HepG2 (cell line): ENCODE results near the gene PURB. TPM values are rescaled to one million over a fixed set of nuclear protein-coding genes. Genes with fewer than 3 reads are reported as not detected.
"Not testable (repeated sequence)": the region's sequence is repeated elsewhere in the genome, so short reads cannot be mapped to it uniquely, and the experiment has no call there.

Experiments used
- ATAC-seq: fragments of 200-7000 bp; cut with Tn5 transposase; 3 replicates; pipeline ENCODE4 v1.9.1; 2020; ENCODE audit warnings: mild to moderate bottlenecking, moderate library complexity
- BruUV-seq: library from RNA; stranded (reverse); fragments of 400-500 nt; replicated peaks from 2 replicates; lab custom pipeline; 2021; lab: Mats Ljungman, UMichigan
- CTCF ChIA-PET: fragments of 300-600 bp; formaldehyde crosslinking; extraction: SDS; loops from one replicate; lab custom pipeline; 2021; ENCODE audit warnings: low total read pairs, inconsistent platforms, low intra/inter-chr PET ratio; lab: Yijun Ruan, JAX
- POLR2A ChIA-PET: fragments of 350-600 bp; sonication (Branson Sonifier 250); formaldehyde crosslinking; loops from one replicate; lab custom pipeline; 2020; ENCODE audit warnings: antibody characterized with exemption, inconsistent platforms; lab: Yijun Ruan, JAX
- DNase-seq: peaks from one replicate; pipeline ENCODE4 v3.0.0-alpha.2; 2015; ENCODE audit warnings: low spot score
- FAIRE-seq: peaks from 3 replicates; lab custom pipeline; 2011; peaks lifted over from hg19 to GRCh38; lab: Jason Lieb, UNC
- H2AFZ ChIP-seq: one replicate; pipeline ENCODE4 v1.6.1; 2011; ENCODE audit warnings: low read length, inconsistent platforms
- H3K27ac ChIP-seq: fragments of 300-600 bp; 3 replicates; pipeline ENCODE4 v1.8.0; 2011; ENCODE audit warnings: mixed run types, mild to moderate bottlenecking, mixed read lengths, low read length, inconsistent platforms; ENCODE audit not compliant: insufficient read depth; ENCODE audit errors: extremely low read length
- H3K27me3 ChIP-seq, 2 experiments: fragments of 200-600 bp in 1 of 2; 2 replicates in 1 of 2; 3 replicates in 1 of 2; pipeline versions ENCODE4 v1.6.0 to v1.8.0; 2011; ENCODE audit warnings: low read length in 2 of 2, mild to moderate bottlenecking in 2 of 2, moderate library complexity in 2 of 2, inconsistent platforms in 1 of 2; ENCODE audit not compliant: insufficient read depth in 2 of 2, control insufficient read depth in 1 of 2
- H3K36me3 ChIP-seq, 2 experiments: fragments of 200-600 bp in 1 of 2; replicated peaks in 1 of 2; 2 replicates in 1 of 2; 3 replicates in 1 of 2; pipeline versions ENCODE4 v1.5.1 to v1.8.0; 2011; ENCODE audit warnings: low read length in 2 of 2, inconsistent platforms in 1 of 2; ENCODE audit not compliant: insufficient read depth in 2 of 2, control insufficient read depth in 1 of 2
- H3K4me1 ChIP-seq: 2 replicates; pipeline ENCODE4 v1.5.1; 2012; ENCODE audit warnings: low read length, inconsistent platforms; ENCODE audit not compliant: insufficient read depth
- H3K4me2 ChIP-seq: 2 replicates; pipeline ENCODE4 v1.6.0; 2011; ENCODE audit warnings: low read depth, low read length, inconsistent platforms
- H3K4me3 ChIP-seq, 3 experiments: fragments of 200-600 bp in 1 of 3; sonication (generic), shearing (Covaris generic) in 1 of 3; replicated peaks in 1 of 3; 2 replicates each; pipeline ENCODE4 v1.5.1; 2011 to 2016; ENCODE audit warnings: low read length in 3 of 3, inconsistent platforms in 2 of 3, low read depth in 2 of 3, mild to moderate bottlenecking in 2 of 3, control low read depth in 1 of 3, mixed read lengths in 1 of 3; ENCODE audit not compliant: insufficient read depth in 1 of 3
- H3K79me2 ChIP-seq: one replicate; pipeline ENCODE4 v1.6.1; 2011; ENCODE audit warnings: low read length, inconsistent platforms; ENCODE audit not compliant: insufficient read depth
- H3K9ac ChIP-seq: 2 replicates; pipeline ENCODE4 v1.6.0; 2011; ENCODE audit warnings: mild to moderate bottlenecking, low read depth, low read length, inconsistent platforms; ENCODE audit not compliant: insufficient read depth
- H3K9me3 ChIP-seq: 2 replicates; pipeline ENCODE4 v1.5.1; 2012; ENCODE audit warnings: mild to moderate bottlenecking, low read length
- H4K20me1 ChIP-seq: 2 replicates; pipeline ENCODE4 v1.6.0; 2011; ENCODE audit warnings: inconsistent platforms, mild to moderate bottlenecking, low read length, moderate library complexity; ENCODE audit not compliant: insufficient read depth
- CEBPB ChIP-seq: IDR thresholded peaks from 2 replicates; pipeline ENCODE4 v1.6.1; 2011; ENCODE audit warnings: low read depth, low read length, improper control_type of control experiment, borderline replicate concordance
- ZBTB40 ChIP-seq, 2 experiments: fragments of 450-650 bp in 1 of 2; sonication (generic) in 1 of 2; formaldehyde crosslinking in 1 of 2; IDR thresholded peaks; 2 replicates each; pipeline versions ENCODE4 v1.6.1 to v1.8.0; 2016 to 2022; ENCODE audit warnings: antibody characterized with exemption in 1 of 2, mild to moderate bottlenecking in 1 of 2, missing genetic modification reagents in 1 of 2
- ZGPAT ChIP-seq: IDR thresholded peaks from 2 replicates; pipeline ENCODE4 v1.6.1; 2016; ENCODE audit warnings: mild to moderate bottlenecking
- ZNF569 ChIP-seq: sonication (generic); formaldehyde crosslinking; IDR thresholded peaks from 2 replicates; pipeline ENCODE4 v1.5.0; 2020; ENCODE audit warnings: mild to moderate bottlenecking, missing genetic modification reagents, moderate library complexity, borderline replicate concordance
- ZNF644 ChIP-seq: IDR thresholded peaks from 2 replicates; pipeline ENCODE4 v1.6.1; 2016; ENCODE audit warnings: low read depth
- ZNF660 ChIP-seq: sonication (generic); formaldehyde crosslinking; IDR thresholded peaks from 2 replicates; pipeline ENCODE4 v1.5.1; 2020; ENCODE audit warnings: mild to moderate bottlenecking, low read depth, missing genetic modification reagents, borderline replicate concordance
- ZNF747 ChIP-seq: sonication (generic); formaldehyde crosslinking; IDR thresholded peaks from 2 replicates; pipeline ENCODE4 v1.8.1; 2023; ENCODE audit warnings: missing genetic modification reagents, mild to moderate bottlenecking, borderline replicate concordance
- WGBS: methylation state at CpG from one replicate; pipeline ENCODE4 v1.1.6; 2017; ENCODE audit warnings: low lambda C conversion rate; 5-methylcytosine and 5-hydroxymethylcytosine counted together
- in situ Hi-C: cut with HindIII; loops from 2 replicates; pipeline ENCODE4 v1.10.0; 2017; ENCODE audit warnings: low pct_unique_long_range_greater_than_20kb; ENCODE audit not compliant: extremely low pct_ligation_motif_present
- intact Hi-C: fragments of 100-400 bp; cut with micrococcal nuclease; formaldehyde crosslinking; loops from one replicate; pipeline ENCODE4 v1.10.0; 2022; ENCODE audit not compliant: unreplicated experiment
- polyA plus RNA-seq, 8 experiments: library from polyadenylated mRNA; depleted of rRNA in 3 of 8; stranded (reverse) in 7 of 8; unstranded in 1 of 8; fragments of >200 nt; fragmentation: Illumina TruSeq in 4 of 8; extraction: Trizol in 4 of 8; gene quantifications; 2 replicates each; pipeline versions ENCODE4 v1.2.1 to v1.2.3, GENCODE V29; 2011 to 2016; ENCODE audit warnings: low read depth in 4 of 8, missing spikeins in 1 of 8, mixed read lengths in 1 of 8; ENCODE audit not compliant: insufficient read depth in 1 of 8
- total RNA-seq, 5 experiments: library from RNA; depleted of rRNA; stranded (reverse); fragments of >200 nt; fragmentation: Illumina TruSeq; extraction: Trizol; gene quantifications; 2 replicates each; pipeline ENCODE4 v1.2.3, GENCODE V29; 2016; ENCODE audit warnings: low read depth in 1 of 5

PURB gene
- total and polyA plus RNA-seq, 2 of the 13 experiments (the other 11 are each of a cell fraction or from before 2014, with no cell fraction given), result 2.3 to 4.3 TPM

GRCh38 chr7:44934510-44934909 lies 49.2 kb upstream of the PURB start:
- FAIRE-seq, H3K9ac ChIP-seq, H3K4me1 ChIP-seq, CTCF ChIA-PET, H4K20me1 ChIP-seq, H2AFZ ChIP-seq, DNase-seq, ATAC-seq, H3K27ac ChIP-seq, H3K4me3 ChIP-seq, H3K4me2 ChIP-seq, H3K79me2 ChIP-seq, BruUV-seq, in situ Hi-C loops, intact Hi-C loops, POLR2A ChIA-PET, H3K9me3 ChIP-seq, H3K36me3 ChIP-seq: not testable (repeated sequence)
- WGBS, result 18% methylated on average over 5 of the region's 5 CpGs
- TF ChIP-seq CEBPB, result peak; percentile 12; the same call in 1 of the 2 replicates
- H3K27me3 ChIP-seq, result peaks cover 0 to 11% of the 10 kb centered on the region in 2 experiments; a peak in 1 of 5 replicates

GRCh38 chr7:44930921-44931320 lies 45.6 kb upstream of the PURB start:
- Histone ChIP-seq H2AFZ (no peak overlapping the region), H3K4me3 (no peak overlapping the region), H3K4me1 (no peaks in the 10 kb centered on the region), H3K27ac (no peak overlapping the region), H3K4me2 (no peak overlapping the region), H3K9me3 (no peaks in the 10 kb centered on the region), H4K20me1 (no peaks in the 10 kb centered on the region), H3K27me3 (peaks cover 0 to 7% of the 10 kb centered on the region in 2 experiments; a peak in 1 of 5 replicates), H3K9ac (no peak overlapping the region), H3K36me3 (no peaks in the 10 kb centered on the region), H3K79me2 (no peaks in the 10 kb centered on the region)
- no TSS peak for BruUV-seq
- ATAC-seq (no peak), DNase-seq (no peak), FAIRE-seq (no peak)
- WGBS, result 48% methylated on average over 6 of the region's 6 CpGs
- intact Hi-C loops, result no loop called here
- CTCF ChIA-PET, result no interaction called here
- POLR2A ChIA-PET, result no interaction called here
- in situ Hi-C loops, result no loop called here
- TF ChIP-seq ZGPAT (CRISPR knock-in tag) (no peak), ZNF644 (CRISPR knock-in tag) (no peak), ZNF569 (CRISPR knock-in tag) (no peak), ZNF660 (no peak), ZNF747 (CRISPR knock-in tag) (no peak), ZBTB40 (IDR thresholded peaks at IDR 0.05) (no peak), ZBTB40 (CRISPR knock-in tag; IDR thresholded peaks at IDR 0.05) (no peak)
